ENCODE results near the gene SORCS2.
A peak's percentile ranks its signal among the peaks of the same experiment; 100 is the strongest.

SORCS2 gene

DNA sequence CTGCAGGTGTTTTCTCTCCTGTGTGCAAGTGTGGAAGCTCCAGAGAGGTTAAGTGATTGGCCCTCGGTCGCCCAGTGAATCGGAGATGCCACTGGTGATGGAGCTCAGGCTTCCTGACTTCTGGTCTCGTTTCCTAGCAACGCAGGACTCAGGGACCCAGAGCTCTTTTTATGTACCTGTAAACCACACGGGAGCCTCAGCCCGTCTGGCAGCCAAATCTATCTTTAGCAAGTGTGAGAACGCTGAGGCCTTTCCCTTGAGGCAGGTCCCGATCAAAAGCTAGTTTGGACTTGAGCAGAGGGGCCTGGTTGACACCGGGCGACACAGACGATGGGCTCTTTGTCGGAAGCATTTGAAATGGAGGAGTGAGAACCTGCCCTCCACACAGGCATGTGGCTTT lies 116.8 kb downstream of the SORCS2 start:
- no peak for DNase-seq

- no peak for DNase-seq
Measured at GRCh38 chr4:7309636-7310390, 117.5 kb downstream of the SORCS2 start.

DNA sequence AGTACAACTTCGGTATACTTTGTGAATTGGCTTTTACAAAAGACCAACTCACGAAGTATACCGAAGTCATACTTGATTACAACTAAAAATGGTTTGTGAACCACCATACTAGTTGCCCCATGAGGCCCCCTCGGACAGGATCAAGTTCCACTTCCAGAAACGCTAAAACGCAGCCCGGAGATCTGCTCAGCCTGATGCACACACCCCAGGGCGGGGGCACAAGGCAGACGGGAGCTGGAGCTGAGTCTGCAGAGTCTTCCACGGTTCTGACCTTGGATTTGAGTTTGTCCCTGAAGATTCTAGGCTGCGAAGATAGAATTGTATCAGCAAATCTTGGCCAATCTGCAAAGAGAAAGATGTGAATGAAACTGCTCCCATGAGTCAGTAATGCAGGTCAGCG lies 118.1 kb downstream of the SORCS2 start:
- no peak for DNase-seq

DNA sequence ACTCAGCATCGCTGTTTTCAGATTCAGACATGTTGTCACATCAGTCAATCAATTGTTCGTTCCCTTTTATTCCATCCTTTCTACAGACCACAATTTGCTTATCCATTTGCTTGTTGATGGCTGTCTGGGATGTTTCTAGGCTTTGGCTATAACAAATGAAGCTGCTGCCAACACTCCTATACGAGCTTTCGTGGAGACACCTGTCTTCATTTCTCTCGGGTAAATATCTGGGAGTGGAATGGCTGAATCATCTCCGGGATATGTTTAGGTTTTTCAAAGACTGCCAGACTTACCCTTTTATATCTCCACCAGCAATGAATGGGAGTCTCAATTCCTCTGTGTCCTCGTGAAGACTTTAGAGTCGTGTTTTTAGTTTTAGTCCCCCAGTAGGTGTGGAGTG lies 118.9 kb downstream of the SORCS2 start:
- no peak for DNase-seq

DNA sequence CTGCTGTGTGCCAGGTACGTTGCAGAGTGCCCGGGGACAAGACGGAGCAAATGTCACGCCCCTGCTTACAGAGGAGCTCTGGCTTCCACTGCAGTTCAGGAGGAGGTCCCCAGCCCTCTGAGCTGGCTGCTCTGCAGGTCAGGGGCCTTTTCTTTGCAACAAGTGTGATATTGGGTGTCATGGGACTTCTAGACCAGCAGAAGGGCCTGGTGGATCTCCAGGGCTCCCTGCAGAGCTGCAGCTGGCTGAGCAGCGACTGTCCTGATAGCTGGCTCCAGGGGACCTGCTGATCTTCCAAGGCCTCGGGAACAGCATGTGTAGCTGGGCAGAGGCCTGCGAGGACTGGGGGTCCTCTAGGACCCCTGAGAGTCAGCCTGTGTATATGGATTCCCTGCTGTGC lies 120.4 kb downstream of the SORCS2 start:
- DNase-seq = no peak

- DNase-seq = no peak
Measured at GRCh38 chr4:7313347-7313811, 121.0 kb downstream of the SORCS2 start.

DNA sequence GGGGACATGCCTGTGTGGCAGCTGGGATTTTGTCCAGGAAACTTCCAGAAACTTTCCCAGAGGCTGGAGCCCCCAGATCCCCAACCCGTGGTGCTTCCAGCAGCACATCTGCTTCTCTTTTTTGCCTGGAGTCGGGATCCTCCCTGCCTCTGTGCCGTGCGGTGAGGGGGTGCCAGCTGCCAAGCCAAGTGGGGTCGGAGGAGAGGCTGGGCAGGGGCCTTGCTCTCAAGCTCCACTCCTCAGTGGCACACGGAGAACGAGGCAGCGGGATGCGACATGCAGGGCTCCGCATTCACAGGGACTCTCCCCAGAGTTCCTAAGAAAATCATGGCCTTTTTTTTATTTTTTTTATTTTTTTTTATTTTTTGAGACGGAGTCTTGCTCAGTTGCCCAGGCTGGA lies 121.7 kb downstream of the SORCS2 start:
- no peak for DNase-seq

GRCh38 chr4:7315286-7315685 lies 122.9 kb downstream of the SORCS2 start:
- no peak for DNase-seq

GRCh38 chr4:7315935-7316334 lies 123.6 kb downstream of the SORCS2 start:
- DNase-seq = no peak

DNA sequence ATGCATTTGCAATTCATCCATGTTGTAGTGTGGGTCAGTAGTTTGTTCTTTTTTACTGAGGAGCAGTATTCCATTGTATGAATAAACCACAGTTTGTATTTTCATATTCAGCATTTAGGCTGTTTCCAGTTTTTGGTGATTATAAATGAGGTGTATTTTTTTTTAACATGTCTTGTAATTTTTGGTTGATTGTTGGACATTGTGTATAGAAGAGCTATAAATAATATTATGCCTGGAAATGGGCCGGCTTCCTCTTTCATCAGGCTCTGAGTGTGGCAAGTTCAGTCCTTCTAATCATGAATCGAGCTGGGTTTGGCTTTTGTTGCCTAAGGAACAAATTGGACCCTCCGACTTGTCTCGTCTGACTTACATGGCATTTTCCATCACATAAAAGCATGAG lies 126.7 kb downstream of the SORCS2 start:
- no peak for DNase-seq

DNA sequence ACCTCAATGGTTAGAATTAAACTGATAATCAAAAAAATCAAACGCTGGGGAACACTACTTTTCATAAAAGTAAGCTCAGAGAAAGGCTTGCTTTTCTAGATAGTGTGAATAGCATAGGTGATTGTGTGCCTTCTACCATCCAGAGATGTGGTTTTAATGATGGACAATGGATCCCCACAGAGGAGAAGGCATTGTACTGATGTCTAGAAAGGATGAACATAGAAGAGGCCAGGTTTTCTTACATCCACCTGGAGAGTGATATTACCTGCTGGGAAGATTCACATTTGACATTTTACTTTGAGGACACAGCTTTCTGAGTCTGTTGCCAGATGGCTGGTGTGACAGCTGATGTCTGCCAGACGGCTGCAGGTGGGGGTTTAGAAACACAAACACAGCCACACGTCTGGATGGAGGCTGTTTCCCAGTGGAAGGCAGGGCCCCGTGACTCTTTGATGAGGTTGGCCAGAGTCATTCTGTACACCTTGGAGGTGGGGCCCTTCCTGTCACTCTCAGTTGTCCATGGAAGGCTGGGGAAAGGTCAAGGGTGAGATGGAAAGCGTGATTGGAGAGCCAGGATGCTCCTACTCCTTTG lies 128.0 kb downstream of the SORCS2 start:
- no peak for DNase-seq

DNA sequence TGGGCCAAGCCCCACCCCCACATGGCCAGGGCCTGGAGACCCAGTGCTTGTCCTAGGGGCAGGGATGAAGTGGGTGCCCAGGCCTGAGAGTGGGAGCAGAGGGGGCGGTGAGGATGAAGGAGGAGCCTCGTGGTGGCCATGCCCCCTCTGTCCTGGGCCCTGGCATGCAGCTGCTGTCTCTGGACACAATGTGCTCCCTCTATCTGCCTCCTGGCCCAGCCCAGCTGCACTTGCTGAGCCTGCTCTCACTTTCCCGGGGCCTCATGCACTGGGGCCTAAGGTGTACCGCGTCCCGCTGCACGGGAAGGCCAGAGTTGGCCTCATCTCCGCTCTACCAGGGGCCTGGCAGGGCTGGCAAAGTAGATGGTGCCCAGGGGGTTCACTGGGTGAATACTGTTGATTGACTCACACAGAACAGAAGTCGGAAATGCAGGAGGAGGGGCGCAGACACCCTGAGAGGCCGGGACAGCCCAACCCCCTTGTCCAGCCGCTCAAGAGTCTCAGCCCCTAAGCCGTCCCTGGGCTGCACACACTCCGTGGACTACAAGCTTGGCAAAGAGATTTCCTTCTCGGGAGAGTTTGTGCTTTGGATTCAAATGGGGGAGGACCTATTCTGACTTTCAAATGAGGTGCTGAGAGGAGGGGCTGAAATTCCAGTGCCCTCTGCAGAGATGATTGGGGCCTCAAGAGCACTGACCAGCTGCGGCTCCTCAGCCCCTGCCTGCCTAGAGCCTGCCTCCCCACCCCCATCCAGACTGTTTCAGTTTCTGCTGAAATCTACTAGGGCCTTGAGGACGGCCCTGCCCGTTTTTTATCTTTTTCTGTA lies 130.0 kb downstream of the SORCS2 start:
- DNase-seq = no peak

DNA sequence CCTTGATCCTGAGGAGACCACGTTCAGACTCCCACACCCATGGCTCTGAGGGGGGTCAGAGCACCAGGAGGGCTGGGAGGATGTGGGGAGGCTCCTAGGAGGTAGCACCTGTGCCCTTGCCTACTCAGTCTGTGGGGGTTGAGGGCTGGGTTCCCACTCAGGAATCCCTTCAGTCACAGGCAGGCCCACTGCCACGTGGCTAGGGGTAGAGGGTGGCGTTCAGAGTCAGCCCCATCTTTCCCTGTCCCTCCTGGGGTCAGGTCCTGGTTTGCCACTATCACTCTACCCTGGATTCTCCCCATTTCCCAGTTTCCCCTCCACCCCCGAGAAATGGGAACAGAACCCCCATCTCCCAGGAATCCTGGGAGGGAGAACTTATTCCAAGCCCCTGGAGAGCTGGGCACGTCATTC lies 131.1 kb downstream of the SORCS2 start:
- no peak for DNase-seq

DNA sequence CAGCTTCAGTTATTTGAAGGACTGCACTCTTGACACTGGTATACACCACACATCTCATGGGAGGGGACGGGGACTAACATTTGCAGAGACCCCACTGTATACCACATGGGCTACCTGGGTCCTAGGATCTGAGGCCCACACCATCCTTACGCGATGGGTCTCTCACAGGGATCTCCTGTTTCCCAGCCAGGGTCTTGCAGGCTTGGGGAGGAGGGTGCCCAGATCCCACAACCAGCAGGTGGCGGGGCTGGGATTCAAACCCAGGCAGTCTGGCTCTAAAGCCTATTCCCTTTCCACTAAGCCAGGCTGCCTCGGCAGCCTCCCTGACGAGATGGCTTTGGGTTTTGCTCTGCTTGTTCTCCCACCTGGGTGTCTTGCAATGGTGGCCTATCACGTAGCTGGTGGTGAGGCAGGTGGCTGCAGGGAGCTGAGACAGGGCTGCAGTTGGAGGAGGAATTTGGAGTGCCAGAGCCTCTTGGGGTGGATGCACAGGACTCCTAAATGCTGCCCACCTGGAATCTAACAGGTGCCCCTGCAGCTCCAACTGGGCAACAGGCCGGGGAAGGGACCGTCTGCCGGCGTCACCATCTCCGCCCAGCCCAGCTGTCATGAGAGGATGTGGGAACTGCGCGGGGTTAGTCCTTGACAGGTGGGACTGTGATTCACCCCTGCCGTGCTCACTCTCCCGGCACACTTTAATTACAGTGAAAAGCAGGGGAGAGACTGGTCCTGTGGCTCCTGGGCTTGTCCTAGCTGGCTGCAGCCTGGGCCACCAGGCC lies 131.7 kb downstream of the SORCS2 start:
- peak; percentile 1 for DNase-seq

- no peak for DNase-seq
Measured at GRCh38 chr4:7324651-7325121, 132.3 kb downstream of the SORCS2 start.

GRCh38 chr4:7325541-7325940 lies 133.2 kb downstream of the SORCS2 start:
- DNase-seq = no peak

GRCh38 chr4:7326306-7326692 lies 134.0 kb downstream of the SORCS2 start:
- DNase-seq = no peak

- no peak for DNase-seq
Measured at GRCh38 chr4:7326693-7327340, 134.5 kb downstream of the SORCS2 start.

DNA sequence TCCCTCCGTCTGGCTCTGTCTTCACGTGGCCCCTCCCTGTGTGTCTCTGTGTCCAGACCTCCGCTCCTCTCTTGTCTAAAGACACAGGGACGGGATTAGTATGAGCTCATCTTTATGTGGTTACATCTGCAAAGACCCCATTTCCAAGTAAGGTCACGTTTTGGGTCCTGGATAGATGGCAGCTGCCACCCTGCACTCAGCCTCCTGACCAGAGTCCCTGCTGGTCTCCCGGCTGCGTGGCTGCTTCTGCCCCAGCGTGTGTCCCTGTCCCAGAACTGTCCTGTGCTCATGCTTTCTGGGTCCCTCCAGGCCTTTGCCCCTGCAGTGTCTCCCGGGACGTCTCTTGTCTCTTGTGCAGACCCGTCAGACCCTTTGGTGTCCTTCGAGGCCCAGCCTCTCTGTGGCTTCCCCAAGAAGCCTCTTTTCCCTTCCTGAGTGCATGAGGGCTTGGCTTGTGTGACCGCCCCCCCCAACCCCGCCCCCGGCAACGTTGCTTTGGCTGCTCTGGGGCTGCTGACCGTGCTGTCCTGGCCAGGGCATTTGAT lies 135.1 kb downstream of the SORCS2 start:
- DNase-seq = no peak

GRCh38 chr4:7328162-7328912 lies 136.0 kb downstream of the SORCS2 start:
- no peak for DNase-seq

DNA sequence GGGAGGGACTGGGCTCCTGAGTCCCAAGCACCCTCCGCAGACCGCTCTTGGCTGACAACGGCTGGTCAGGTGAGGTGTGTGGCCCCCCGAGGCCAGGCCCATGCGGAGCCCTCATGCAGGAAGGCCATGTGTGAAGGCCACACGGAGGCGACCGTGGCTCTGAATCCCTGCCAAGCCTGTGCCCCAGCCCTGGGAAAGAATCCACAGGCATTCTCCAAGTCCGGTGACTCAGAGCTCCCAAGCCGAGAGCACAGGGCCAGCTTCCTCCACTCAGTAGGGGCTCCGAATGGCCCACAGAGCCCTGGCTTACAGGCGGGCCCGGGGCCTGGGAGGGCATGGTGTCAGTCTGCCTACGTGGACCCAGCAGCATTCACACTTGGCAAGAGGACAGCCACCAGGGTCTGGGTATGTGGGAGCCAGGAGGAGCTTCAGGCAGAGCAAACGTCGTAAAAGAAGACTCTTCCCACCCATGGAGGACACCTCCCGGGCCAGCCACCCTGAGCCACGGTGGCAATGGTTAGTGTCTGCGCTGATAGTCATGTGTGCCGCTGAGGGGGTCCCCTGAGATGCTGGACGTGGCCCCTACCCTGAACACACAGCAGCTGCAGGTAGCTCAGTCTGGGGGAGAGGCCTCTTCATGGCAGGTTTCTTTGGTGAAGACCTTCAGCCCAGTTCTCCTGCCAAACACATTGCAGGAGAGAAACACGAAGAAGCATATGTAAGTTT lies 136.7 kb downstream of the SORCS2 start:
- DNase-seq = no peak
